Left renal pelvis (tissue), 4 donors: Measurements from ENCODE around the gene BACH2. TPM values are rescaled to one million over a fixed set of nuclear protein-coding genes. Genes with fewer than 3 reads are reported as not detected.
"Not testable (repeated sequence)": the region's sequence is repeated elsewhere in the genome, so short reads cannot be mapped to it uniquely, and the experiment has no call there.

Source experiments
- DNase-seq, 4 donors: peaks; one replicate each; pipeline ENCODE4 v3.0.0-alpha.2; 2013; ENCODE audit warnings: low read depth in 4 of 4, low spot score in 3 of 4
- polyA plus RNA-seq, 4 donors: library from polyadenylated mRNA; unstranded; fragments of 120-200 nt; gene quantifications; one replicate each; pipeline ENCODE4 v1.2.1, GENCODE V29; 2013; ENCODE audit not compliant: insufficient read length in 4 of 4

BACH2 gene
- polyA plus RNA-seq, 4 donors = 9.0 to 11.5 (median 10.7) TPM

GRCh38 chr6:89934685-89935366, 361.8 kb downstream of the BACH2 start:
- DNase-seq = no peak

- DNase-seq = no peak
These were observed 364.3 kb downstream of the BACH2 start for GRCh38 chr6:89932245-89932802.

- no peak for DNase-seq
These were observed 365.9 kb downstream of the BACH2 start for GRCh38 chr6:89930789-89931188.

- no peak for DNase-seq
These were observed 368.0 kb downstream of the BACH2 start for GRCh38 chr6:89928604-89929003.

GRCh38 chr6:89927791-89928550, 368.7 kb downstream of the BACH2 start:
- DNase-seq = no peak

GRCh38 chr6:89927264-89927663, 369.4 kb downstream of the BACH2 start:
- DNase-seq = no peak

GRCh38 chr6:89925826-89926225, 370.8 kb downstream of the BACH2 start:
- DNase-seq = no peak

GRCh38 chr6:89924231-89924630, 372.4 kb downstream of the BACH2 start:
- DNase-seq = no peak

- DNase-seq = no peak
These were observed 375.0 kb downstream of the BACH2 start for GRCh38 chr6:89921691-89922090.

GRCh38 chr6:89921197-89921596, 375.4 kb downstream of the BACH2 start:
- no peak for DNase-seq

- DNase-seq = no peak
These were observed 378.8 kb downstream of the BACH2 start for GRCh38 chr6:89917801-89918366.

GRCh38 chr6:89917216-89917615, 379.4 kb downstream of the BACH2 start:
- DNase-seq = no peak

- no peak for DNase-seq
These were observed 380.3 kb downstream of the BACH2 start for GRCh38 chr6:89916136-89916920.

GRCh38 chr6:89910902-89911240, 385.8 kb downstream of the BACH2 start:
- no peak for DNase-seq

- DNase-seq = not testable (repeated sequence)
These were observed 386.4 kb downstream of the BACH2 start for GRCh38 chr6:89910001-89910901.

- DNase-seq = peak; percentile 44 to 77 (median 65)
These were observed 401.3 kb downstream of the BACH2 start for GRCh38 chr6:89895276-89895874.

GRCh38 chr6:89894169-89894568, 402.5 kb downstream of the BACH2 start, which contains the start of gene GJA10:
TSS of gene GJA10 (plus strand) at chr6:89894469. CDS start at chr6:89894469, 0 bp downstream.
- DNase-seq = no peak

- not testable (repeated sequence) for DNase-seq
These were observed 404.1 kb downstream of the BACH2 start for GRCh38 chr6:89892577-89892976.

GRCh38 chr6:89890845-89891528, 405.7 kb downstream of the BACH2 start:
- DNase-seq = not testable (repeated sequence)
